HepG2 (cell line): Measurements from ENCODE around the gene CAMSAP2. TPM values are rescaled to one million over a fixed set of nuclear protein-coding genes. Genes with fewer than 3 reads are reported as not detected.

Experiments
- MEIS2 ChIP-seq: sonication (generic); formaldehyde crosslinking; IDR thresholded peaks from 2 replicates; pipeline ENCODE4 v1.9.0; 2021; ENCODE audit warnings: mild to moderate bottlenecking, missing genetic modification reagents
- RFX3 ChIP-seq: IDR thresholded peaks from 2 replicates; pipeline ENCODE4 v1.6.1; 2016; ENCODE audit warnings: missing biosample characterization, missing genetic modification reagents
- SAFB2 ChIP-seq: sonication (generic); formaldehyde crosslinking; IDR thresholded peaks from 2 replicates; pipeline ENCODE4 v1.5.1; 2020; ENCODE audit warnings: missing genetic modification reagents, low read depth, mild to moderate bottlenecking, borderline replicate concordance
- ZKSCAN8 ChIP-seq: IDR thresholded peaks from 2 replicates; pipeline ENCODE4 v1.6.1; 2016; ENCODE audit warnings: borderline replicate concordance, missing genetic modification reagents, missing compliant biosample characterization
- ZNF232 ChIP-seq: sonication (generic); formaldehyde crosslinking; IDR thresholded peaks from 2 replicates; pipeline ENCODE4 v1.4.0; 2020; ENCODE audit warnings: missing genetic modification reagents, borderline replicate concordance
- ZNF572 ChIP-seq: sonication (generic); formaldehyde crosslinking; IDR thresholded peaks from 2 replicates; pipeline ENCODE4 v1.5.1; 2020; ENCODE audit warnings: mild to moderate bottlenecking, missing genetic modification reagents
- ZNF788 ChIP-seq: sonication (generic); formaldehyde crosslinking; IDR thresholded peaks from 2 replicates; pipeline ENCODE4 v1.5.0; 2020; ENCODE audit warnings: mild to moderate bottlenecking, missing genetic modification reagents, borderline replicate concordance
- polyA plus RNA-seq, 8 experiments: library from polyadenylated mRNA; depleted of rRNA in 3 of 8; stranded (reverse) in 7 of 8; unstranded in 1 of 8; fragments of >200 nt; fragmentation: Illumina TruSeq in 4 of 8; extraction: Trizol in 4 of 8; gene quantifications; 2 replicates each; pipeline versions ENCODE4 v1.2.1 to v1.2.3, GENCODE V29; 2011 to 2016; ENCODE audit warnings: low read depth in 4 of 8, missing spikeins in 1 of 8, mixed read lengths in 1 of 8; ENCODE audit not compliant: insufficient read depth in 1 of 8
- total RNA-seq, 5 experiments: library from RNA; depleted of rRNA; stranded (reverse); fragments of >200 nt; fragmentation: Illumina TruSeq; extraction: Trizol; gene quantifications; 2 replicates each; pipeline ENCODE4 v1.2.3, GENCODE V29; 2016; ENCODE audit warnings: low read depth in 1 of 5
- TF ChIP-seq, protein P1 (sequence below): sonication (generic); formaldehyde crosslinking; IDR thresholded peaks from 2 replicates; pipeline ENCODE4 v1.4.0; 2020; ENCODE audit warnings: missing genetic modification reagents
- TF ChIP-seq, protein P2 (sequence below): sonication (generic); formaldehyde crosslinking; IDR thresholded peaks from 2 replicates; pipeline ENCODE4 v1.8.0; 2022; ENCODE audit warnings: mild to moderate bottlenecking, missing genetic modification reagents; ENCODE audit not compliant: insufficient replicate concordance
- TF ChIP-seq, protein P3 (sequence below): sonication (generic); formaldehyde crosslinking; IDR thresholded peaks from 2 replicates; pipeline ENCODE4 v1.4.0; 2020; ENCODE audit warnings: mild to moderate bottlenecking, missing genetic modification reagents
- TF ChIP-seq, protein P4 (sequence below): sonication (generic); formaldehyde crosslinking; IDR thresholded peaks from 2 replicates; pipeline ENCODE4 v1.5.0; 2020; ENCODE audit warnings: missing genetic modification reagents
- TF ChIP-seq, protein P5 (sequence below): sonication (generic); formaldehyde crosslinking; conservative IDR thresholded peaks from 2 replicates; pipeline ENCODE4 v1.5.0; 2020; ENCODE audit warnings: missing genetic modification reagents
- TF ChIP-seq, protein P6 (sequence below): IDR thresholded peaks from 2 replicates; pipeline ENCODE4 v1.6.1; 2016; ENCODE audit warnings: missing compliant biosample characterization, missing genetic modification reagents, borderline replicate concordance

CAMSAP2 gene
- total and polyA plus RNA-seq, 2 of the 13 experiments (the other 11 are each of a cell fraction or from before 2014, with no cell fraction given), result 3.4 to 8.2 TPM

DNA sequence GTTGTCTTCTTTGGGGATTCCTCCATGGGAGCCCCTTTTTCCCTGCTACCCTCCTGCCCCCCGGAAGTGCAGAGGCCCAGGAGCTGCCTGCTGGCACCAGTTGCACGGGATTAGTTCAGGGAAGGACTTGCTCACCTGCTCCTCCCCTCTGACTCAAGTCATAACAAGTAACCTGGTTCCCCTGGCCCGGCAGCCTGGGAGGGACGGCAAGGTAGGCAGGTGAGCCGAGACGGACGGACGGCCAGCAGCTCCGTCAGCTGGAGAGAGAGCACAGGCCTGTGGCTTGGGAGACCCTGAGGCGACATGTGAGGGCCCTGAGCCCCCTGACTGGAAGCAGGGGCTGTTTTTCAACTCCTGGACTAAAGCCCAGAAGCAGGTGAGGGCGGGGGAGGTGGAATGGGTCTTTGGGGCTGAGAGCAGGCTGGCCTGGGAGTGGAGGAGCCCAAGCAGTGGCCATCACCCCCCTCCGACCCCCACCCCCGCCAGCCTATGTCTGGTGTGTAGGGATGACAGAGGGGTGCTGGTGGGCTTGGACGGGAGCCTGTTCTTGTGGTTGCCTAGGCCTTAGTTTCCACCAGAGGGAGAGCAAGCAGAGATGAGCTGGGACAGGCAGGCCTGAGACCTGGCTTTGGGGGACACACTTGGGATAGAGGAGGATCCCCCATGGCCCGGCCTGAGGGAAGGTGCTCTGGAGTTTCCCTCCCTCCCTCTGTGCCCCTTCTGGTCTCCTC is 156.2 kb downstream of the CAMSAP2 start, which contains the start of gene INAVA (continued):
- TF ChIP-seq, protein P1, sequence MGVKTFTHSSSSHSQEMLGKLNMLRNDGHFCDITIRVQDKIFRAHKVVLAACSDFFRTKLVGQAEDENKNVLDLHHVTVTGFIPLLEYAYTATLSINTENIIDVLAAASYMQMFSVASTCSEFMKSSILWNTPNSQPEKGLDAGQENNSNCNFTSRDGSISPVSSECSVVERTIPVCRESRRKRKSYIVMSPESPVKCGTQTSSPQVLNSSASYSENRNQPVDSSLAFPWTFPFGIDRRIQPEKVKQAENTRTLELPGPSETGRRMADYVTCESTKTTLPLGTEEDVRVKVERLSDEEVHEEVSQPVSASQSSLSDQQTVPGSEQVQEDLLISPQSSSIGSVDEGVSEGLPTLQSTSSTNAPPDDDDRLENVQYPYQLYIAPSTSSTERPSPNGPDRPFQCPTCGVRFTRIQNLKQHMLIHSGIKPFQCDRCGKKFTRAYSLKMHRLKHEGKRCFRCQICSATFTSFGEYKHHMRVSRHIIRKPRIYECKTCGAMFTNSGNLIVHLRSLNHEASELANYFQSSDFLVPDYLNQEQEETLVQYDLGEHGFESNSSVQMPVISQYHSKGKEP (CRISPR knock-in tag), result no peak
- TF ChIP-seq, protein P2, sequence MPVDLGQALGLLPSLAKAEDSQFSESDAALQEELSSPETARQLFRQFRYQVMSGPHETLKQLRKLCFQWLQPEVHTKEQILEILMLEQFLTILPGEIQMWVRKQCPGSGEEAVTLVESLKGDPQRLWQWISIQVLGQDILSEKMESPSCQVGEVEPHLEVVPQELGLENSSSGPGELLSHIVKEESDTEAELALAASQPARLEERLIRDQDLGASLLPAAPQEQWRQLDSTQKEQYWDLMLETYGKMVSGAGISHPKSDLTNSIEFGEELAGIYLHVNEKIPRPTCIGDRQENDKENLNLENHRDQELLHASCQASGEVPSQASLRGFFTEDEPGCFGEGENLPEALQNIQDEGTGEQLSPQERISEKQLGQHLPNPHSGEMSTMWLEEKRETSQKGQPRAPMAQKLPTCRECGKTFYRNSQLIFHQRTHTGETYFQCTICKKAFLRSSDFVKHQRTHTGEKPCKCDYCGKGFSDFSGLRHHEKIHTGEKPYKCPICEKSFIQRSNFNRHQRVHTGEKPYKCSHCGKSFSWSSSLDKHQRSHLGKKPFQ, result no peak
- TF ChIP-seq, protein P3, sequence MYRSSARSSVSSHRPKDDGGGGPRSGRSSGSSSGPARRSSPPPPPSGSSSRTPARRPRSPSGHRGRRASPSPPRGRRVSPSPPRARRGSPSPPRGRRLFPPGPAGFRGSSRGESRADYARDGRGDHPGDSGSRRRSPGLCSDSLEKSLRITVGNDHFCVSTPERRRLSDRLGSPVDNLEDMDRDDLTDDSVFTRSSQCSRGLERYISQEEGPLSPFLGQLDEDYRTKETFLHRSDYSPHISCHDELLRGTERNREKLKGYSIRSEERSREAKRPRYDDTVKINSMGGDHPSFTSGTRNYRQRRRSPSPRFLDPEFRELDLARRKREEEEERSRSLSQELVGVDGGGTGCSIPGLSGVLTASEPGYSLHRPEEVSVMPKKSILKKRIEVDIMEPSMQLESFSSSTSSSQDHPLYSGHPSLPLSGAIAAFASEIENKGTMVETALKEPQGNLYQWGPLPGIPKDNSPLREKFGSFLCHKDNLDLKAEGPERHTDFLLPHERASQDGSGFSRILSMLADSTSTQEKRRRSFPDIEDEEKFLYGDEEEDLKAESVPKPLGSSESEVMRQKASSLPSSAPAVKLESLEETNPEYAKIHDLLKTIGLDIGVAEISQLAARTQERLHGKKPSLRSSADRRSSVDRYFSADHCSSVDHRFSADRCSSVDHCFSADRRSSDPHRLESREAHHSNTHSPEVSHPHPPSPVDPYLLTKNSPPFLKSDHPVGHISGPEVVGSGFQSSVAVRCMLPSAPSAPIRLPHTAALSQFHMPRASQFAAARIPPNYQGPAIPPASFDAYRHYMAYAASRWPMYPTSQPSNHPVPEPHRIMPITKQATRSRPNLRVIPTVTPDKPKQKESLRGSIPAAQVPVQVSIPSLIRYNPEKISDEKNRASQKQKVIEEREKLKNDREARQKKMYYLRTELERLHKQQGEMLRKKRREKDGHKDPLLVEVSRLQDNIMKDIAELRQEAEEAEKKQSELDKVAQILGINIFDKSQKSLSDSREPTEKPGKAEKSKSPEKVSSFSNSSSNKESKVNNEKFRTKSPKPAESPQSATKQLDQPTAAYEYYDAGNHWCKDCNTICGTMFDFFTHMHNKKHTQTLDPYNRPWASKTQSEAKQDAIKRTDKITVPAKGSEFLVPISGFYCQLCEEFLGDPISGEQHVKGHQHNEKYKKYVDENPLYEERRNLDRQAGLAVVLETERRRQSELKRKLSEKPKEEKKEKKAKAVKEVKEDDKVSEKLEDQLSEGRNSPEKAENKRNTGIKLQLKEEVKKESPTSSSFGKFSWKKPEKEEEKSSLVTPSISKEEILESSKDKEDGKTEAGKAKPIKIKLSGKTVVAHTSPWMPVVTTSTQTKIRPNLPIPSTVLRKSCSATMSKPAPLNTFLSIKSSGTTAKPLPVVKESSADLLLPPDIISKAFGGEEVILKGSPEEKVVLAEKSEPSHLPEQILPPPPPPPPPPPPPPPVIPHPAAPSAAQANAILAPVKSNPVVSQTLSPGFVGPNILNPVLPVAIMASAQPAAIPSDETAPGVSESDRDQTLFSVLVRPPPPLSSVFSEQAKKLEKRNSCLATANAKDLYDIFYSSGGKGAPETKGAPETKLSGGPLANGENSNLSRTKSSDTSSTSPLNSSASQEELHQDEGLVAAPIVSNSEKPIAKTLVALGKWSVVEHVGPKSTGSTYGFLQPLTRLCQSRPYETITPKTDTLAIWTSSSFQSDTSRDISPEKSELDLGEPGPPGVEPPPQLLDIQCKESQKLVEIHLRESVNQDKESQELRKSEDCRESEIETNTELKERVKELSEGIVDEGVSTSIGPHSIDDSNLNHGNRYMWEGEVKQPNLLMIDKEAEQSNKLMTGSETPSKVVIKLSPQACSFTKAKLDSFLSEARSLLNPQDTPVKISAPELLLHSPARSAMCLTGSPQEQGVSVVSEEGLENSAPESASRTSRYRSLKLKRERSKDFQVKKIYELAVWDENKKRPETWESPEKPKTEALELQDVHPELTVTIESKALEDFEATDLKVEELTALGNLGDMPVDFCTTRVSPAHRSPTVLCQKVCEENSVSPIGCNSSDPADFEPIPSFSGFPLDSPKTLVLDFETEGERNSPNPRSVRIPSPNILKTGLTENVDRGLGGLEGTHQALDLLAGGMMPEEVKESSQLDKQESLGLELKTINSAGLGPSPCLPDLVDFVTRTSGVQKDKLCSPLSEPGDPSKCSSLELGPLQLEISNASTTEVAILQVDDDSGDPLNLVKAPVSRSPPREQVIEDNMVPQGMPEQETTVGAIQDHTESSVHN (CRISPR knock-in tag), result no peak
- TF ChIP-seq RFX3 (no peak), SAFB2 (no peak), ZKSCAN8 (CRISPR knock-in tag) (no peak), ZNF232 (CRISPR knock-in tag) (no peak), MEIS2 (CRISPR knock-in tag) (no peak), ZNF788 (CRISPR knock-in tag) (no peak), ZNF572 (CRISPR knock-in tag) (no peak)
- TF ChIP-seq, protein P4, sequence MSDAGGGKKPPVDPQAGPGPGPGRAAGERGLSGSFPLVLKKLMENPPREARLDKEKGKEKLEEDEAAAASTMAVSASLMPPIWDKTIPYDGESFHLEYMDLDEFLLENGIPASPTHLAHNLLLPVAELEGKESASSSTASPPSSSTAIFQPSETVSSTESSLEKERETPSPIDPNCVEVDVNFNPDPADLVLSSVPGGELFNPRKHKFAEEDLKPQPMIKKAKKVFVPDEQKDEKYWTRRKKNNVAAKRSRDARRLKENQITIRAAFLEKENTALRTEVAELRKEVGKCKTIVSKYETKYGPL, result no peak
- TF ChIP-seq, protein P5, sequence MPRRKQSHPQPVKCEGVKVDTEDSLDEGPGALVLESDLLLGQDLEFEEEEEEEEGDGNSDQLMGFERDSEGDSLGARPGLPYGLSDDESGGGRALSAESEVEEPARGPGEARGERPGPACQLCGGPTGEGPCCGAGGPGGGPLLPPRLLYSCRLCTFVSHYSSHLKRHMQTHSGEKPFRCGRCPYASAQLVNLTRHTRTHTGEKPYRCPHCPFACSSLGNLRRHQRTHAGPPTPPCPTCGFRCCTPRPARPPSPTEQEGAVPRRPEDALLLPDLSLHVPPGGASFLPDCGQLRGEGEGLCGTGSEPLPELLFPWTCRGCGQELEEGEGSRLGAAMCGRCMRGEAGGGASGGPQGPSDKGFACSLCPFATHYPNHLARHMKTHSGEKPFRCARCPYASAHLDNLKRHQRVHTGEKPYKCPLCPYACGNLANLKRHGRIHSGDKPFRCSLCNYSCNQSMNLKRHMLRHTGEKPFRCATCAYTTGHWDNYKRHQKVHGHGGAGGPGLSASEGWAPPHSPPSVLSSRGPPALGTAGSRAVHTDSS (CRISPR knock-in tag), result no peak
- TF ChIP-seq, protein P6, sequence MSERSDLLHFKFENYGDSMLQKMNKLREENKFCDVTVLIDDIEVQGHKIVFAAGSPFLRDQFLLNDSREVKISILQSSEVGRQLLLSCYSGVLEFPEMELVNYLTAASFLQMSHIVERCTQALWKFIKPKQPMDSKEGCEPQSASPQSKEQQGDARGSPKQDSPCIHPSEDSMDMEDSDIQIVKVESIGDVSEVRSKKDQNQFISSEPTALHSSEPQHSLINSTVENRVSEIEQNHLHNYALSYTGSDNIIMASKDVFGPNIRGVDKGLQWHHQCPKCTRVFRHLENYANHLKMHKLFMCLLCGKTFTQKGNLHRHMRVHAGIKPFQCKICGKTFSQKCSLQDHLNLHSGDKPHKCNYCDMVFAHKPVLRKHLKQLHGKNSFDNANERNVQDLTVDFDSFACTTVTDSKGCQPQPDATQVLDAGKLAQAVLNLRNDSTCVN (CRISPR knock-in tag), result no peak
